ENCODE results near the gene MACROD2. TPM values are rescaled to one million over a fixed set of nuclear protein-coding genes. Genes with fewer than 3 reads are reported as not detected.

Gene MACROD2
- total and polyA plus RNA-seq, 2 of the 4 experiments (the other 2 are of a cell fraction) = not detected

DNA sequence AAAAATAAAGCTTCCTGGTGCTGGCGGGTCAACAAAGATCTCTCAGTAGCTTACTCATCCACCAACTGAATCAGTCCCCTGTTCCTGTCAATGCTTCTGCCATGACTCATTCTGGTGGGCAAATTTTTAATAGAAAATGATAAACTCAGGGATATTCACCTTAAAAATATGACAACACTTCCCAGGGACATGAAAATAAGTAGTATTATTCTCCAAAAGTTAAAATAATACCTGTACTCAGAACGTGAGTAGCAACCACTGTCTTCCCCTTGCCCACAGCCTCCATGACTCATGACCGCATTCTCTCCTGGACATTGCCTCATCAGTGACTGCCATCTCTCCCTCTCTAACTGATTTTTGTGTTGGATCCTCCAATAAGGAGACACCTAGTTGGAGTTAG is 2025.7 kb downstream of the MACROD2 start:
- Histone ChIP-seq H4K20me1 (ENCODE audit: insufficient read depth, low read length) (no peaks in the 10 kb centered on the region), H2BK20ac (ENCODE audit: low read depth, low read length) (no peak overlapping the region), H4K8ac (ENCODE audit: low read depth in 2 of 2, low read length in 2 of 2) (no peak overlapping the region), H3K4ac (ENCODE audit: low read depth, low read length) (no peak overlapping the region), H2BK120ac (ENCODE audit: low read depth, low read length) (no peak overlapping the region), H2AK9ac (replicated peaks; ENCODE audit: low read depth, low read length, poor library complexity) (no peak overlapping the region), H3K9me1 (ENCODE audit: insufficient read depth, low read length) (no peaks in the 10 kb centered on the region), H3K27me3 (ENCODE audit: control insufficient read depth, insufficient read depth, low read length) (no peaks in the 10 kb centered on the region), H3K36me3 (ENCODE audit: control insufficient read depth, insufficient read depth, low read length) (no peaks in the 10 kb centered on the region), H2AFZ (replicated peaks; ENCODE audit: low read length, poor library complexity) (no peak overlapping the region), H2AK5ac (ENCODE audit: low read depth, low read length) (no peak overlapping the region), H3K79me1 (ENCODE audit: low read depth in 1 of 2, low read length in 2 of 2) (no peaks in the 10 kb centered on the region), H2BK15ac (ENCODE audit: low read depth, low read length) (no peak overlapping the region), H3K9ac (ENCODE audit: low read depth, low read length) (no peak overlapping the region), H4K5ac (ENCODE audit: low read depth, low read length) (no peak overlapping the region), H2BK5ac (ENCODE audit: low read depth, low read length, poor library complexity, severe bottlenecking) (no peak overlapping the region), H3K27ac (ENCODE audit: insufficient read depth, low read length) (no peak overlapping the region), H3K4me2 (ENCODE audit: low read depth, low read length) (no peak overlapping the region), H3K14ac (replicated peaks; ENCODE audit: low read depth, low read length) (no peak overlapping the region), H3K23ac (ENCODE audit: low read depth, low read length) (no peak overlapping the region), H3K9me3 (ENCODE audit: control insufficient read depth, insufficient read depth, low read length) (peaks cover 13% of the 10 kb centered on the region), H3K18ac (ENCODE audit: low read depth, low read length) (no peak overlapping the region), H3K4me1 (ENCODE audit: control insufficient read depth, insufficient read depth, low read length) (no peaks in the 10 kb centered on the region), H3K4me3 (ENCODE audit: insufficient read depth, low read depth, low read length) (no peak overlapping the region), H4K91ac (ENCODE audit: insufficient read depth, low read depth, low read length) (no peak overlapping the region), H3K56ac (ENCODE audit: extremely low read depth, insufficient read depth, low read length) (no peak overlapping the region)
- CTCF ChIA-PET = no interaction called here
- DNase-seq = peak; percentile 1
- ATAC-seq (ENCODE audit: low read depth) = no peak
- WGBS, 2 experiments (ENCODE audit: extremely low coverage in 2 of 2, insufficient read length in 1 of 2) = no CpG with 5 or more reads among the region's 3 CpGs
- in situ Hi-C loops (cut with MboI; ENCODE audit: low sequenced_read_pairs) = no loop called here
- POLR2A ChIA-PET (ENCODE audit: unreplicated experiment) = no interaction called here
- dilution Hi-C loops (cut with HindIII; ENCODE audit: low sequenced_read_pairs, unreplicated experiment) = no loop called here
- TF ChIP-seq, protein P1, sequence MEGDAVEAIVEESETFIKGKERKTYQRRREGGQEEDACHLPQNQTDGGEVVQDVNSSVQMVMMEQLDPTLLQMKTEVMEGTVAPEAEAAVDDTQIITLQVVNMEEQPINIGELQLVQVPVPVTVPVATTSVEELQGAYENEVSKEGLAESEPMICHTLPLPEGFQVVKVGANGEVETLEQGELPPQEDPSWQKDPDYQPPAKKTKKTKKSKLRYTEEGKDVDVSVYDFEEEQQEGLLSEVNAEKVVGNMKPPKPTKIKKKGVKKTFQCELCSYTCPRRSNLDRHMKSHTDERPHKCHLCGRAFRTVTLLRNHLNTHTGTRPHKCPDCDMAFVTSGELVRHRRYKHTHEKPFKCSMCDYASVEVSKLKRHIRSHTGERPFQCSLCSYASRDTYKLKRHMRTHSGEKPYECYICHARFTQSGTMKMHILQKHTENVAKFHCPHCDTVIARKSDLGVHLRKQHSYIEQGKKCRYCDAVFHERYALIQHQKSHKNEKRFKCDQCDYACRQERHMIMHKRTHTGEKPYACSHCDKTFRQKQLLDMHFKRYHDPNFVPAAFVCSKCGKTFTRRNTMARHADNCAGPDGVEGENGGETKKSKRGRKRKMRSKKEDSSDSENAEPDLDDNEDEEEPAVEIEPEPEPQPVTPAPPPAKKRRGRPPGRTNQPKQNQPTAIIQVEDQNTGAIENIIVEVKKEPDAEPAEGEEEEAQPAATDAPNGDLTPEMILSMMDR (conservative IDR thresholded peaks at IDR 0.05; ENCODE audit: low read depth, low read length) = no peak
- TF ChIP-seq USF2 (IDR thresholded peaks at IDR 0.05; ENCODE audit: low read depth, low read length) (no peak), RAD21 (IDR thresholded peaks at IDR 0.05; ENCODE audit: low read length) (no peak), NFE2L2 (IDR thresholded peaks at IDR 0.05; ENCODE audit: low read depth, low read length) (no peak), MAFK (IDR thresholded peaks at IDR 0.05; ENCODE audit: low read depth, low read length) (no peak), BHLHE40 (IDR thresholded peaks at IDR 0.05; ENCODE audit: low read depth, low read length) (no peak), CHD1 (IDR thresholded peaks at IDR 0.05; ENCODE audit: low read depth, low read length) (no peak), MXI1 (IDR thresholded peaks at IDR 0.05; ENCODE audit: borderline replicate concordance, low read depth, low read length) (no peak)
- intact Hi-C loops (cut with micrococcal nuclease) = no loop called here
- BruUV-seq (replicated peaks) = no TSS peak

All from IMR-90 (cell line).